Measurements from ENCODE around the gene GLRX.

The GLRX gene

GRCh38 chr5:95788493-95788892 is 34.0 kb downstream of the GLRX start:
- TF ChIP-seq, protein P1, sequence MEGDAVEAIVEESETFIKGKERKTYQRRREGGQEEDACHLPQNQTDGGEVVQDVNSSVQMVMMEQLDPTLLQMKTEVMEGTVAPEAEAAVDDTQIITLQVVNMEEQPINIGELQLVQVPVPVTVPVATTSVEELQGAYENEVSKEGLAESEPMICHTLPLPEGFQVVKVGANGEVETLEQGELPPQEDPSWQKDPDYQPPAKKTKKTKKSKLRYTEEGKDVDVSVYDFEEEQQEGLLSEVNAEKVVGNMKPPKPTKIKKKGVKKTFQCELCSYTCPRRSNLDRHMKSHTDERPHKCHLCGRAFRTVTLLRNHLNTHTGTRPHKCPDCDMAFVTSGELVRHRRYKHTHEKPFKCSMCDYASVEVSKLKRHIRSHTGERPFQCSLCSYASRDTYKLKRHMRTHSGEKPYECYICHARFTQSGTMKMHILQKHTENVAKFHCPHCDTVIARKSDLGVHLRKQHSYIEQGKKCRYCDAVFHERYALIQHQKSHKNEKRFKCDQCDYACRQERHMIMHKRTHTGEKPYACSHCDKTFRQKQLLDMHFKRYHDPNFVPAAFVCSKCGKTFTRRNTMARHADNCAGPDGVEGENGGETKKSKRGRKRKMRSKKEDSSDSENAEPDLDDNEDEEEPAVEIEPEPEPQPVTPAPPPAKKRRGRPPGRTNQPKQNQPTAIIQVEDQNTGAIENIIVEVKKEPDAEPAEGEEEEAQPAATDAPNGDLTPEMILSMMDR (IDR thresholded peaks at IDR 0.05; ENCODE audit: low read depth, low read length, missing control alignments): no peak

GRCh38 chr5:95786821-95787418 is 35.6 kb downstream of the GLRX start:
- H3K4me3 ChIP-seq (replicated peaks; ENCODE audit: low read depth, low read length): no peak overlapping the region
- TF ChIP-seq, protein P1 (IDR thresholded peaks at IDR 0.05; ENCODE audit: low read depth, low read length, missing control alignments): no peak
- no peak for DNase-seq (ENCODE audit: extremely low read depth, low read depth)

More at GRCh38 chr5:95788493-95788892, 34.0 kb downstream of the GLRX start:
- no peak for DNase-seq (ENCODE audit: extremely low read depth, low read depth)
- H3K4me3 ChIP-seq (replicated peaks; ENCODE audit: low read depth, low read length): no peak overlapping the region

- DNase-seq (ENCODE audit: extremely low read depth, low read depth): no peak
- TF ChIP-seq, protein P1 (IDR thresholded peaks at IDR 0.05; ENCODE audit: low read depth, low read length, missing control alignments): no peak
- H3K4me3 ChIP-seq (replicated peaks; ENCODE audit: low read depth, low read length): no peak overlapping the region
Observed at GRCh38 chr5:95784514-95785302, 37.8 kb downstream of the GLRX start.

- TF ChIP-seq, protein P1 (IDR thresholded peaks at IDR 0.05; ENCODE audit: low read depth, low read length, missing control alignments): no peak
- no peak overlapping the region for H3K4me3 ChIP-seq (replicated peaks; ENCODE audit: low read depth, low read length)
- no peak for DNase-seq (ENCODE audit: extremely low read depth, low read depth)
Observed at GRCh38 chr5:95783661-95784060, 38.9 kb downstream of the GLRX start.

GRCh38 chr5:95782181-95782580 is 40.3 kb downstream of the GLRX start:
- TF ChIP-seq, protein P1 (IDR thresholded peaks at IDR 0.05; ENCODE audit: low read depth, low read length, missing control alignments): no peak
- DNase-seq (ENCODE audit: extremely low read depth, low read depth): no peak

DNA sequence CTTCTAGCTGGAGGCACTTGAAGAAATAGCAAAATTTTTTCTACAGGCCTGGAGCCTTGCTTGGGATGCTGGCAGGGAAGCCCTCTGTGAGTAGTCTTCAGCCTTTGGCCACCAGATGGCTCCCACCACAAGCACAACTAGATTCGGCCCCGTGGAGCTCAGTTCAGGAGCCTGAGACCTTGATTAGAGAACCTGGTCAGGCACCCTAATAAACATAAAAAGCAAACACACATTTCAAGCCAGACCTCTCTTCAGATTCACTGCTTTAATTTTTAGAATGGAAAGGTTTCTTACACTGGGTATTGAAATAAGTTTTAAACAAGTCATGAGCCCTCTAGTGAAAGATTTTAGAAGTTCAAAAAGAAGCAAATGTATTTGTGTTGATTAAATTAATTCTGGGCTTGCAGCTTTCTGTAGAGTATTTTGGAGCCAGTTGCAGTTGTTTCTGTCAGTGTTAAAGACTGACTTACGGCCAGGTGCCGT is 41.4 kb downstream of the GLRX start:
- peak; percentile 58 for DNase-seq (ENCODE audit: extremely low read depth, low read depth)
- H3K4me3 ChIP-seq (replicated peaks; ENCODE audit: low read depth, low read length): no peak overlapping the region
- TF ChIP-seq, protein P1 (IDR thresholded peaks at IDR 0.05; ENCODE audit: low read depth, low read length, missing control alignments): peak; percentile 88

More at GRCh38 chr5:95782181-95782580, 40.3 kb downstream of the GLRX start:
- H3K4me3 ChIP-seq (replicated peaks; ENCODE audit: low read depth, low read length): no peak overlapping the region
